Measurements from ENCODE around the gene RASGRP1.

The RASGRP1 gene

GRCh38 chr15:38535491-38536200 is 29.0 kb downstream of the RASGRP1 start:
- DNase-seq (ENCODE audit: low spot score): peak; percentile 33

DNA sequence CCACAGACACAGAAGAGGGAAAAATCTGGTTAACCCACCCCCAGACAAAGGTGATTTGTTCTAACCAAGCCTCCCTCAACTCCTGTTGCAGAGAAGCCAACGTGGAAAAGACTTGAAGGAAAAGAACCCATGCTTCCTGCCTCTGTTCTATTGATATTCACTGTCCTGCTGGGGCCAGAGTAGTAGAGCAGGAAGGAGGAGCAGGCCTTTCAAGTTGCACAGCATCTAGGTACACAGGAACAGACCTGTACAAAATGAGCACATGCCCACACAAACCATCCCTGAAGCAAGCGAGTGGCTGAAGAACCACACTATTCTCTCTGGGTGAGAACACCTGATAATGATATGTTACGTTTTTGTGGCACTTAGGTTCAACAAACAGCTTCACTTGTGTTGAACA is 29.9 kb downstream of the RASGRP1 start:
- no peak for DNase-seq (ENCODE audit: low spot score)

- DNase-seq (ENCODE audit: low spot score): no peak
Observed at GRCh38 chr15:38533926-38534325, 30.7 kb downstream of the RASGRP1 start.

DNA sequence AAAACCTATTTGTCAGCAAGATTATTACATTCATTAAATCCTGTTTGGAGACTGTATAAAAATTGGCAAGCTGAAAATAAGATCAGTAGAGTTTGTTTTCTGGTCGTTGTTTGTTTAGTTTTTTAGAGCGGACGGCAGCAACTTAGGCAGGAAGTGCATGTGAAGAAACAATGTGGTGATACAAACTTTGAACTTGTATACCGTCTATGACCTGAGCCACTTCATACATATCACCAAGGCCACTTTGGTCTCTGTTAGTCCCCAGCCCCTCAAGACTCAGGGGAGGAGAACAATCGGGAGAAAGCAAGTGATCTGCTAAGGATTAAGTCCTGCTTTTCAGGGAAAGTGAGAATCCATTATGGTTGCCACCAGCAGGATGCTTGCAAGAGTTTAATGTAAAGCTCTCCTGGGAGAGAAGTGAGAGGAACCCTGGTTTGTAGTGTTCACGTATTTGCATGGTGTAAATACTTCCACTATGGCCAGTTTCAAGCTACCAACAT is 31.1 kb downstream of the RASGRP1 start:
- no peak for DNase-seq (ENCODE audit: low spot score)

DNA sequence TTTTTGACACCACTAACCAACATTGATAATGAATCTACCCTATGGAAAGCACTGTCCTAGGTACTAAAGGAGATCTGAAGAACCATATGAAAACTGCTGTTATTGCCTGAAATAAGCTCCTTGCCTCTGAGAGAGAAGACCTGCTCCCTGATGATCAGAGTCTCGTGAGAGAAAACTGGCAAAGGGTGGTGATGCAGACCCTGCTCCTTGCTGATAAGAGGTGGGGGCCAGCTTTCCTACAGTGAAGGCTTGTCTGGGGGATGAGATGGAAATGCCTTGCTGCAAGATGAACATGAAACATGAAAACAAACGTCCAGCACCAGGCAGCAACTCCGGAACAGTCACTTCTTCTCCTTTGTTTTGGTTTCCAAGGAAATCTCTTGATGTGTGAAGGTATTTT is 31.9 kb downstream of the RASGRP1 start:
- DNase-seq (ENCODE audit: low spot score): no peak

DNA sequence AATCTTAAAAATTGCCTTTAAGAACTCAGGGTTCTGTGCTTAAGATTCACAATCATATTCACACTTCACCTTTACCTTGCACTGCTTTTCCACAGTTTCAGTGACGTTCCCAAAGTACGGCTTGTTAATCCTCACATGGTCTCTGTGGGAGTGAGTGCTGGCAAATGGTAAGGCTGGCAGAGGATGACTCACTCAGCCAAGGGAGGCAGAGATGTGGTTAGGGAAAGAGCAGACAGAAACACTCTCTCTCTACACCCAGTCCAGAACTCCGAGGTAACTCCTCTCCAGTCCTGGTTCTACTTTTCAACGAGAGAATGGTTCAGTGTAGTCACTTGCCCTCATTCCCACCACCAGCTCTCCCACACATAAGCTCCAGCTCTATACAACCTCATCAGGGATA is 33.1 kb downstream of the RASGRP1 start:
- DNase-seq (ENCODE audit: low spot score): peak; percentile 45

DNA sequence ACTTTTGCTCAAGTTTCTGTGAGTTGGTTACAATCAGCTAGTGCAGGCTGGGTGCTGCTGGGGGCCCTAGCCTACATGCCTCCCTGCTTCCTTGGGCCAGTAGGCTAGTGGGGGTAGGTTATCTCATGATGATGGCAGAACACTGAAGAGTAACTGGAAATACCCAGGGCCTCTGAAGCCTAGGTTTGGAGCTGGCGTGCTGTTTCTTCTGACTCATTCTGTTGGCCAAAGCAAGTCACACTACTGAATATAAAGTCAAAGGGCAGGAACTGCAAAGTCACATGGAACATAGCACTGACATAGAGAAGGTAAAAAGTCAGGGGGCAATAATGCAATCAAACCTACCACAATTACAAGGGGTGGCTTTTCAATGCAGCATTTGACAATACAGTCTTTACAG is 34.5 kb downstream of the RASGRP1 start:
- DNase-seq (ENCODE audit: low spot score): no peak

GRCh38 chr15:38528294-38528693 is 36.3 kb downstream of the RASGRP1 start:
- DNase-seq (ENCODE audit: low spot score): peak; percentile 50

GRCh38 chr15:38526158-38526557 is 38.5 kb downstream of the RASGRP1 start:
- no peak for DNase-seq (ENCODE audit: low spot score)

- no peak for DNase-seq (ENCODE audit: low spot score)
Observed at GRCh38 chr15:38525489-38525888, 39.1 kb downstream of the RASGRP1 start.

GRCh38 chr15:38524156-38524555 is 40.5 kb downstream of the RASGRP1 start:
- no peak for DNase-seq (ENCODE audit: low spot score)

- no peak for DNase-seq (ENCODE audit: low spot score)
Observed at GRCh38 chr15:38522922-38523321, 41.7 kb downstream of the RASGRP1 start.

DNA sequence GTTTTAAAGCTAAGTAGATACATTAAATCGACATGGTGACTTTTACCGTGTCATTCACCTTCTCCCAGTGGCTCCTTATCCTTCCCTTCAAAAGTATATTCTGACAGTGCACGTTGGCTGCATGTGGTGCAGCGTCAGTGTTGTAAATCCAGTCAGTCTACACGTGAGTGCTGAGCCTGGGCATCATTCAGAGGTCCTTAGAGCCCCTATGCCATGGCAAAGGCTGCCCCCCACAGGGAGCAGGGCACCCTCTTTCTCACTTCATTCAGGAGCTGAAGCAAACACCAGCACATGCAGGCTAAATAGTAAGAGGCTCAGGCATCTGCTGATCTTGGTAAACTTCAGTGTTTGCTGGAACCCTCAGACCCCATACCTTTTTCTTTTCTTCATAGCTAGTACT is 43.3 kb downstream of the RASGRP1 start:
- no peak for DNase-seq (ENCODE audit: low spot score)

GRCh38 chr15:38520035-38520434 is 44.6 kb downstream of the RASGRP1 start:
- no peak for DNase-seq (ENCODE audit: low spot score)

DNA sequence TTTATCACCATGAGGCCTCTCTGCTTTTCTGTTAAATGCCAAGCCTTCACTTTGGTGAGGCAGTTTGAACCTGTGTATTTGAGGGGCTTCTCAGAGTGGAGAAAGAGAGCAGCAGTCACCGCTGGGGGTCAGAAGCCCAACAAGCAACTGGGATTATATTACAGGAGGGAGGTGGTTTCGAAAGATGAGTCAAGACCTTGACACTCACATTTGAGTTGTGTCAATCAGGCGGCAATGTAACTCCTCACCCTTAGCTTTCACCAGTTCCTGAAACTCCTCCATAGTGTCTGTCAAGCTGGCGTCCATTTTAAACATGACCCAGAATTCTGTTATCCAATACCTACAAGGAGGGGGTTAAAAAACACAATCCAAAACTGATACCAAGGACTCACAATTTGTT is 46.5 kb downstream of the RASGRP1 start:
- no peak for DNase-seq (ENCODE audit: low spot score)

GRCh38 chr15:38517312-38517975 is 47.2 kb downstream of the RASGRP1 start:
- peak; percentile 27 for DNase-seq (ENCODE audit: low spot score)

DNA sequence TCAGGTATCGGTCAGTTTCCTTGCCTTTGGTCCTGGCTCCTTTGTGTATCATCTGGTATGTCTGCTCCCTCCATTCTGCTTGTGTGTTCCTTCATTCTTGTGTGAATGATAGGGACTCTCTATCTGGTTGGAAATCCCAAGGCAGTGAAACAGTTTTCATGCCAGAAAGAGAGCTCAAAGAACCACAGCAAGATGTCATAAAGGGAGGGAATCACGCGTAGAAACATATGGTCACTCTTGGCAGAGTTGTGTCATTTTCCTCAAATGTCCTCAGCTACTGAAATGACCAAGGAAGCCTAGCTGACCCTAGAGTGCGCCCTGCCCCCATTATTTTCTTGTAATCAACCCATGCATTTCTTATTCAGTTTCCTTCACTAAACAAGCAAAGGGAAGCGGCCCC is 48.0 kb downstream of the RASGRP1 start:
- no peak for DNase-seq (ENCODE audit: low spot score)

DNA sequence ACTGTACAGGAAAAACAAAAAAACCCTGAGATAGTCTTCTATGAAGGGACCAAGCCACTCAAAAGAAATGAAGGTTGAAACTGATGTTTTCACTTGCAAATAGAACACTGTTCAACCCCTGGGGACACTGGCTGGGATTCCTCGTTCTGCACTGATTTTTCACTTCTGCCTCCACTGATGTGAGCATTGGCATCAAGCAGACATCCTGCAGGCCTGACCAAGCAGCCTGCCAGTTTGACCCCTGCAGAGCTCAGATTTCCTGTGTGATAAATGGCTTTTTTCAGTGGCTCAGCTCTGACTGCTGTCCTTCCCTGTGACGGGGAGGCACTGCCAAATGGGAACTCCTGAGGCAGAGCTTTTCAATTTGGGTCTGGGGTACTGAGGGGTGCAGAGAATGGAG is 50.0 kb downstream of the RASGRP1 start:
- no peak for DNase-seq (ENCODE audit: low spot score)

GRCh38 chr15:38512901-38513300 is 51.7 kb downstream of the RASGRP1 start:
- DNase-seq (ENCODE audit: low spot score): no peak

DNA sequence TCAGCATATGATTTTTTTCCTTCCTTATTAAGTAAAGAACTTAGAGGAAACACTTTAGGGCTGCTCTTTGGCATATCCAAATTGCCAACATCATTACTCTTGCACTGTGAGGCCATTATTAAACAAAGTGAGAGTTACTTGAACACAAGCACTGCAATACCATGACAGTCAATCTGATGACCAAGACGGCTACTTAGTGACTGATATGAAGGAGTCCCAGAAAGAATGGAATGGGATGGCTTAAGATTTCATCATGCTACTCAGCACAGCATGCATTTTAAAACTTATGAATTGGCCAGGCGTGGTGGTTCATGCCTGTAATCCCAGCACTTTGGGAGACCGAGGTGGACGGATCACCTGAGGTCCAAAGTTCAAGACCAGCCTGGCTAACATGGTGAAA is 55.5 kb downstream of the RASGRP1 start:
- no peak for DNase-seq (ENCODE audit: low spot score)

- DNase-seq (ENCODE audit: low spot score): no peak
Observed at GRCh38 chr15:38508647-38509046, 56.0 kb downstream of the RASGRP1 start.

- DNase-seq (ENCODE audit: low spot score): no peak
Observed at GRCh38 chr15:38507570-38507969, 57.0 kb downstream of the RASGRP1 start.

DNA sequence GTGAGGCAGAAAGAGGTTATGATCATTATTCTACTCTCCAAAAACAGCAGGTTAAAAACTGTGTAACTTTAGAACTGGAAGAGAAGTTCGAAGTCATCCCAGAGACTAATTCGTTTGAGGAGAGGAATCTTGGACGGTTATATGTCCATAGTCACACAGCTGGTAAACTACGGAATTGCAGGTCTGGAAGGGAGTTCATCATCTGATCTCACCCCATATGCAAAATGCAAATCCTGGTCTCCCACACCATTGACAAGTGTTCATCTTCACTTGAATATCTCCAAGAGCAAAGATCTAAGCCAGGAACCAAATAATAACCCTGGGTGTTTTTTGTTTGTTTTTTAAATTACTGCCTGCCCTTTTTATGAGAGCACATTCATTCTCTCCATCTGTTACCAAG is 57.6 kb downstream of the RASGRP1 start:
- DNase-seq (ENCODE audit: low spot score): no peak
